SK-N-SH treated with all-trans-retinoic acid at 6 μM for 48 hours (cell line): ENCODE results near the gene ZNF625.
A peak's percentile ranks its signal among the peaks of the same experiment; 100 is the strongest.

ENCODE experiments used
- ATAC-seq: fragments of 200-7000 bp; cut with Tn5 transposase; 3 replicates; pipeline ENCODE4 v1.9.1; 2020; ENCODE audit warnings: mild to moderate bottlenecking, moderate library complexity
- ARNTL ChIP-seq: fragments of 450-650 bp; formaldehyde crosslinking; IDR thresholded peaks from 2 replicates; pipeline ENCODE4 v1.5.0; 2020; ENCODE audit warnings: low read depth, mild to moderate bottlenecking, moderate library complexity, borderline replicate concordance
- BACH2 ChIP-seq: fragments of 250-450 bp; sonication (Bioruptor Pico); IDR thresholded peaks from 2 replicates; pipeline ENCODE4 v1.9.0; 2021; ENCODE audit warnings: mild to moderate bottlenecking, borderline replicate concordance
- CSDC2 ChIP-seq: fragments of 250-450 bp; sonication (Bioruptor Pico); IDR thresholded peaks from 2 replicates; pipeline ENCODE4 v1.5.0; 2020; ENCODE audit warnings: mild to moderate bottlenecking, moderate library complexity
- ESRRG ChIP-seq: fragments of 250-450 bp; sonication (Bioruptor Pico); IDR thresholded peaks from 2 replicates; pipeline ENCODE4 v1.6.1; 2021; ENCODE audit warnings: mild to moderate bottlenecking
- GLIS3 ChIP-seq: fragments of 250-450 bp; sonication (Bioruptor Pico); IDR thresholded peaks from 2 replicates; pipeline ENCODE4 v1.5.0; 2020; ENCODE audit warnings: mild to moderate bottlenecking, moderate library complexity
- ISL1 ChIP-seq: fragments of 250-450 bp; sonication (Bioruptor Pico); IDR thresholded peaks from 2 replicates; pipeline ENCODE4 v2.1.2; 2022; ENCODE audit warnings: mild to moderate bottlenecking, moderate library complexity
- OSR1 ChIP-seq: fragments of 250-450 bp; sonication (Bioruptor Pico); IDR thresholded peaks from 2 replicates; pipeline ENCODE4 v1.8.0; 2022; ENCODE audit warnings: moderate library complexity, mild to moderate bottlenecking, inconsistent platforms
- PPARA ChIP-seq: fragments of 250-450 bp; sonication (Bioruptor Pico); IDR thresholded peaks from 2 replicates; pipeline ENCODE4 v1.5.0; 2020; ENCODE audit warnings: mild to moderate bottlenecking, borderline replicate concordance
- RARB ChIP-seq: fragments of 250-450 bp; sonication (Bioruptor Pico); IDR thresholded peaks from 2 replicates; pipeline ENCODE4 v1.8.0; 2021; ENCODE audit warnings: mild to moderate bottlenecking, moderate library complexity
- SNAI2 ChIP-seq: fragments of 250-450 bp; sonication (Bioruptor Pico); IDR thresholded peaks from 2 replicates; pipeline ENCODE4 v1.5.0; 2020; ENCODE audit warnings: mild to moderate bottlenecking, moderate library complexity
- TCF4 ChIP-seq: fragments of 250-450 bp; sonication (Bioruptor Pico); IDR thresholded peaks from 2 replicates; pipeline ENCODE4 v1.8.0; 2021; ENCODE audit warnings: mild to moderate bottlenecking, moderate library complexity, borderline replicate concordance
- TOX ChIP-seq: fragments of 250-450 bp; sonication (Bioruptor Pico); IDR thresholded peaks from 2 replicates; pipeline ENCODE4 v1.8.0; 2021; ENCODE audit warnings: mild to moderate bottlenecking, moderate library complexity, borderline replicate concordance
- ZC3H10 ChIP-seq: fragments of 250-450 bp; sonication (Bioruptor Pico); IDR thresholded peaks from 2 replicates; pipeline ENCODE4 v1.5.1; 2021; ENCODE audit warnings: mild to moderate bottlenecking, moderate library complexity
- ZFP3 ChIP-seq: fragments of 250-450 bp; sonication (Bioruptor Pico); IDR thresholded peaks from 2 replicates; pipeline ENCODE4 v1.5.0; 2020; ENCODE audit warnings: mild to moderate bottlenecking, moderate library complexity
- ZFP30 ChIP-seq: fragments of 450-650 bp; formaldehyde crosslinking; IDR thresholded peaks from 2 replicates; pipeline ENCODE4 v1.5.0; 2022; ENCODE audit warnings: mild to moderate bottlenecking, moderate library complexity
- ZNF565 ChIP-seq: fragments of 450-650 bp; formaldehyde crosslinking; conservative IDR thresholded peaks from 2 replicates; pipeline ENCODE4 v1.5.0; 2020; ENCODE audit warnings: low read depth, mild to moderate bottlenecking, moderate library complexity
- ZNF8 ChIP-seq: fragments of 450-650 bp; formaldehyde crosslinking; IDR thresholded peaks from 2 replicates; pipeline ENCODE4 v1.5.0; 2020; ENCODE audit warnings: mild to moderate bottlenecking, moderate library complexity
- TF ChIP-seq, protein P1 (sequence below): fragments of 250-450 bp; sonication (Bioruptor Pico); IDR thresholded peaks from 2 replicates; pipeline ENCODE4 v1.8.0; 2021; ENCODE audit warnings: low read depth, mild to moderate bottlenecking, moderate library complexity, borderline replicate concordance
- TF ChIP-seq, protein P2 (sequence below): fragments of 250-450 bp; sonication (Bioruptor Pico); IDR thresholded peaks from 2 replicates; pipeline ENCODE4 v1.8.0; 2020; ENCODE audit warnings: mild to moderate bottlenecking, moderate library complexity, borderline replicate concordance
- TF ChIP-seq, protein P3 (sequence below): fragments of 250-450 bp; sonication (Bioruptor Pico); IDR thresholded peaks from 2 replicates; pipeline ENCODE4 v1.5.1; 2021; ENCODE audit warnings: mild to moderate bottlenecking, moderate library complexity
- TF ChIP-seq, protein P4 (sequence below): fragments of 250-450 bp; sonication (Bioruptor Pico); IDR thresholded peaks from 2 replicates; pipeline ENCODE4 v1.5.0; 2020; ENCODE audit warnings: mild to moderate bottlenecking, moderate library complexity
- TF ChIP-seq, protein P5 (sequence below): fragments of 250-450 bp; sonication (Bioruptor Pico); IDR thresholded peaks from 2 replicates; pipeline ENCODE4 v1.5.1; 2020; ENCODE audit warnings: low read depth, mild to moderate bottlenecking, moderate library complexity

The ZNF625 gene

DNA sequence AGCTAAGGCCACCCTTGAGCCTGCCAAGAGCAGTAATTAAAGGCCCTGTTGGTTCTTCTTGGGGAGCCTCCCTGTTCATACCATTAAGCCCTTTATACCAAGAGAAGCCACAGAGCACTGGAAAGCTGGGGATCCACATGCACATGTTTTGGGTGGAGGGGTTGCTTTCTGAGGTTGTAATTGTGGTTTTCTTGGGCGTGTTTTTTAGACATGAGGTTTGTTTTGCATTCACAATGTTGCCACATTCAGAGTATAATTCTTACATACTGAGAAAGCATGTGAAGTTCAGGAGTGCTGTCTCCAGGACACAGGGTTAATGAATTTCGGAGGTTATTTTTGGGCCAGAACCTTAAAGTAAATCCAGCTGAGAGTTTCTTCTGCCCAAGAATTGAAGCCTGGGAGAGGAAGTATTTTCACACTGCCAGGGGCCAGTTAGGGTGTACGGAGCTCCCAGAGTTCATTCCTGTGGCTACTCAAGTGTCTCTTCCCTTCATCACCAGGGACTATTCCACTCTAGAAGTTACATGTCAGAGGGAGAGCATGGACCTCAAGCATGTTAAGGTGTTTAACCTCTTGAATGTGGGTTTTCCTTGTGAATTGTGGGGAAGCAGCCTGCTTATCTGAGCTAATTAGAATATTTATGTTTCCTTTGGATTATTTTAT, 43.4 kb upstream of the ZNF625 start:
- no peak for ATAC-seq
- no peak for TF ChIP-seq ESRRG (CRISPR knock-in tag)
- no peak for TF ChIP-seq TCF4

DNA sequence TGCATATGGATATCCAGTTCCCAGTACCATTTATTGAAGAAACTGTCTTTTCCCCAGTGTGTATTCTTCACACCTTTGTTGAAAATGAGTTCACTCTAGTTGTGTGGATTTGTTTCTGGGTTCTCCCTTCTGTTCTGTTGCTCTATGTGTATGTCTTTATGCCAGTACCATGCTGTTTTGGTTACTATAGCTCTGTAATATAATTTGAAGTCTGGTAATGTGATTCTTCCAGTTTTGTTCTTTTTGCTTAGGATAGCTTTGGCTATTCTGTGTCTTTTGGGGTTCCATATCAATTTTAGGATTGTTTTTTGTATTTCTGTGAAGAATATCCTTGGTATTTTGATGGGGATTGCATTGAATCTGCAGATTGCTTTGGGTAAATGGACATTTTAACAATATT, 41.6 kb upstream of the ZNF625 start:
- no peak for ATAC-seq
- TF ChIP-seq ZC3H10 (CRISPR knock-in tag) (no peak), GLIS3 (CRISPR knock-in tag) (no peak), ESRRG (CRISPR knock-in tag) (no peak), TCF4 (no peak), BACH2 (CRISPR knock-in tag) (no peak), ARNTL (no peak), ZFP3 (no peak)
- TF ChIP-seq, protein P1, sequence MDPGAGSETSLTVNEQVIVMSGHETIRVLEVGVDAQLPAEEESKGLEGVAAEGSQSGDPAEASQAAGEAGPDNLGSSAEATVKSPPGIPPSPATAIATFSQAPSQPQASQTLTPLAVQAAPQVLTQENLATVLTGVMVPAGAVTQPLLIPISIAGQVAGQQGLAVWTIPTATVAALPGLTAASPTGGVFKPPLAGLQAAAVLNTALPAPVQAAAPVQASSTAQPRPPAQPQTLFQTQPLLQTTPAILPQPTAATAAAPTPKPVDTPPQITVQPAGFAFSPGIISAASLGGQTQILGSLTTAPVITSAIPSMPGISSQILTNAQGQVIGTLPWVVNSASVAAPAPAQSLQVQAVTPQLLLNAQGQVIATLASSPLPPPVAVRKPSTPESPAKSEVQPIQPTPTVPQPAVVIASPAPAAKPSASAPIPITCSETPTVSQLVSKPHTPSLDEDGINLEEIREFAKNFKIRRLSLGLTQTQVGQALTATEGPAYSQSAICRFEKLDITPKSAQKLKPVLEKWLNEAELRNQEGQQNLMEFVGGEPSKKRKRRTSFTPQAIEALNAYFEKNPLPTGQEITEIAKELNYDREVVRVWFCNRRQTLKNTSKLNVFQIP (CRISPR knock-in tag): no peak

DNA sequence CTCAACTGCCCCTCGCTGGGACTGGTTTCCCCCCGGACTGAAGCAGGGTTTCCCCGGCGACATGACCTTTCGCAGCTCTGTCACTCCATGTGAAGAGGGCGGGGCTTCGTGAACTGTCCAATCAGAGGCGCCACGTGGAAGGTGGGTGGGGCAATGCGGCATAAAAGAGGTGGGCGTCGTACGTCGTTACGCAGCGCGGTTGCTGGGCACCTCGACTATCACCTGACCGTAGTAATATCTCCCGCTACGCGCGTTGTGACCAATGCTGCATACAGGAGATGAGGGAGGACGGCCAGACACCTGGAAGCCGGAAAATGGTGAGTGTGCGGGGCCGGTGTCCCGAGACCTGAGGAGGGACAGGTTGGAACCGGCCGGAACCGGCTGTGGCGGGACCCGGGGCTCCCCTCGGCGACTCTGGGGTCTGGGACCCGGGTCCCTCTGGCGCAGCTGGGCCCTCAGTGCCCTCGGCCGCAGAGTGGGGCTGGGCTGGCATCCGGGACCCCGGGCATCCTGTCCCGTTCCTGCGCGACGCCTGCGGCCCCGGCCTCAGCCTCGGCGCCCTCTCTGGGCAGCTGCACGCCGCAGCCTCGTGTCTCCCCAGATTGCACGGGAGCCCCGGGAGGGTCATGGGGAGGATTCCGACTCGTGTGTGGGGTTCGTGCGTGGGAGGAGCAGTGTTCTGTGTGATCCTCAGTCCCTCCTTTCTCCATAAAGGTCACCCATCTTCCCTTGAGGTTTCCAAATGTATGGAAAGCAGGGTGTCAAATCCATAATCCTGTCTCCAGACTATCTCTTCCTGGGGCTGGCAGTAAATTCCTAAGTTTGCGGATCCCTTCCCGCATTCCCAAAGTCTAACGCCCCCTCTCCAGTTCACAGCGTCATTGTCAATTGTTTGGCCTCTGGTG, 38.5 kb upstream of the ZNF625 start:
- peak; percentile 52; the same call in 2 of the 3 replicates for ATAC-seq
- TF ChIP-seq TCF4: no peak
- no peak for TF ChIP-seq ARNTL
- no peak for TF ChIP-seq ZNF565 (CRISPR knock-in tag)
- TF ChIP-seq ZFP30: no peak
- no peak for TF ChIP-seq PPARA
- TF ChIP-seq ZFP3: no peak

DNA sequence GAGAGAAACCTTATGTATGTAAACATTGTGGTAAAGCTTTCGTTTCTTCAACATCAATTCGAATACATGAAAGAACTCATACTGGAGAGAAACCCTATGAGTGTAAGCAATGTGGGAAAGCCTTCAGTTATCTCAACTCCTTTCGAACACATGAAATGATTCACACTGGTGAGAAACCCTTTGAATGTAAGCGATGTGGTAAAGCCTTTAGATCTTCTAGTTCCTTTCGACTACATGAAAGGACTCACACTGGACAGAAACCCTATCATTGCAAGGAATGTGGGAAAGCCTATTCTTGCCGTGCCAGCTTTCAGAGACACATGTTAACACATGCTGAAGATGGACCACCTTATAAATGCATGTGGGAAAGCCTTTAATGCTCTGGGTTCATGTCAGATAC, 31.1 kb upstream of the ZNF625 start:
- ATAC-seq: no peak
- TF ChIP-seq SNAI2 (CRISPR knock-in tag): no peak
- no peak for TF ChIP-seq CSDC2 (CRISPR knock-in tag)
- no peak for TF ChIP-seq ZFP3
- no peak for TF ChIP-seq ZNF8 (CRISPR knock-in tag)
- TF ChIP-seq RARB (CRISPR knock-in tag): no peak

DNA sequence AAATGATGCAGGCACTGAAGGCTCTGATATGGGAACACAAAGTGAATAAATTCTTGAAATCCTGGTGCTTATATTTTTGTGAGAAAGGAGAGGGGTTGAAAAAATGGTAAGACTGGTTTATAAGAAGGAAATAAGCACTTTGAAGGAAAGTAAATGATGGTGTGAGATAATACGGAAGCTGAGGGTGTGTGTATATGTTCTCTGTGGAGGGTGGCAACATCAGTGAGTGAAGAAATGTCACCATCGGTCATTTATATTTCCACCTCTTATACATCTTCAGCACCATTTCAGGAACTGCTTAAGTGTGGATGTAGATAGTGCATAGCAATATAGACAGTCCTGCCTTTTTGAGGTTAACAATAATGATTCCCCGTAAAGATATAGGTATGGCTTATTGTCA, 23.8 kb upstream of the ZNF625 start:
- no peak for TF ChIP-seq ZFP3
- no peak for TF ChIP-seq PPARA
- no peak for TF ChIP-seq TOX (CRISPR knock-in tag)
- TF ChIP-seq ISL1 (CRISPR knock-in tag): no peak
- TF ChIP-seq, protein P2, sequence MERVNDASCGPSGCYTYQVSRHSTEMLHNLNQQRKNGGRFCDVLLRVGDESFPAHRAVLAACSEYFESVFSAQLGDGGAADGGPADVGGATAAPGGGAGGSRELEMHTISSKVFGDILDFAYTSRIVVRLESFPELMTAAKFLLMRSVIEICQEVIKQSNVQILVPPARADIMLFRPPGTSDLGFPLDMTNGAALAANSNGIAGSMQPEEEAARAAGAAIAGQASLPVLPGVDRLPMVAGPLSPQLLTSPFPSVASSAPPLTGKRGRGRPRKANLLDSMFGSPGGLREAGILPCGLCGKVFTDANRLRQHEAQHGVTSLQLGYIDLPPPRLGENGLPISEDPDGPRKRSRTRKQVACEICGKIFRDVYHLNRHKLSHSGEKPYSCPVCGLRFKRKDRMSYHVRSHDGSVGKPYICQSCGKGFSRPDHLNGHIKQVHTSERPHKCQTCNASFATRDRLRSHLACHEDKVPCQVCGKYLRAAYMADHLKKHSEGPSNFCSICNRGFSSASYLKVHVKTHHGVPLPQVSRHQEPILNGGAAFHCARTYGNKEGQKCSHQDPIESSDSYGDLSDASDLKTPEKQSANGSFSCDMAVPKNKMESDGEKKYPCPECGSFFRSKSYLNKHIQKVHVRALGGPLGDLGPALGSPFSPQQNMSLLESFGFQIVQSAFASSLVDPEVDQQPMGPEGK (CRISPR knock-in tag): no peak
- no peak for TF ChIP-seq OSR1 (CRISPR knock-in tag)
- no peak for TF ChIP-seq BACH2 (CRISPR knock-in tag)
- TF ChIP-seq, protein P1 (CRISPR knock-in tag): no peak
- TF ChIP-seq, protein P3, sequence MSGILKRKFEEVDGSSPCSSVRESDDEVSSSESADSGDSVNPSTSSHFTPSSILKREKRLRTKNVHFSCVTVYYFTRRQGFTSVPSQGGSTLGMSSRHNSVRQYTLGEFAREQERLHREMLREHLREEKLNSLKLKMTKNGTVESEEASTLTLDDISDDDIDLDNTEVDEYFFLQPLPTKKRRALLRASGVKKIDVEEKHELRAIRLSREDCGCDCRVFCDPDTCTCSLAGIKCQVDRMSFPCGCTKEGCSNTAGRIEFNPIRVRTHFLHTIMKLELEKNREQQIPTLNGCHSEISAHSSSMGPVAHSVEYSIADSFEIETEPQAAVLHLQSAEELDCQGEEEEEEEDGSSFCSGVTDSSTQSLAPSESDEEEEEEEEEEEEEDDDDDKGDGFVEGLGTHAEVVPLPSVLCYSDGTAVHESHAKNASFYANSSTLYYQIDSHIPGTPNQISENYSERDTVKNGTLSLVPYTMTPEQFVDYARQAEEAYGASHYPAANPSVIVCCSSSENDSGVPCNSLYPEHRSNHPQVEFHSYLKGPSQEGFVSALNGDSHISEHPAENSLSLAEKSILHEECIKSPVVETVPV: no peak
- TF ChIP-seq, protein P4, sequence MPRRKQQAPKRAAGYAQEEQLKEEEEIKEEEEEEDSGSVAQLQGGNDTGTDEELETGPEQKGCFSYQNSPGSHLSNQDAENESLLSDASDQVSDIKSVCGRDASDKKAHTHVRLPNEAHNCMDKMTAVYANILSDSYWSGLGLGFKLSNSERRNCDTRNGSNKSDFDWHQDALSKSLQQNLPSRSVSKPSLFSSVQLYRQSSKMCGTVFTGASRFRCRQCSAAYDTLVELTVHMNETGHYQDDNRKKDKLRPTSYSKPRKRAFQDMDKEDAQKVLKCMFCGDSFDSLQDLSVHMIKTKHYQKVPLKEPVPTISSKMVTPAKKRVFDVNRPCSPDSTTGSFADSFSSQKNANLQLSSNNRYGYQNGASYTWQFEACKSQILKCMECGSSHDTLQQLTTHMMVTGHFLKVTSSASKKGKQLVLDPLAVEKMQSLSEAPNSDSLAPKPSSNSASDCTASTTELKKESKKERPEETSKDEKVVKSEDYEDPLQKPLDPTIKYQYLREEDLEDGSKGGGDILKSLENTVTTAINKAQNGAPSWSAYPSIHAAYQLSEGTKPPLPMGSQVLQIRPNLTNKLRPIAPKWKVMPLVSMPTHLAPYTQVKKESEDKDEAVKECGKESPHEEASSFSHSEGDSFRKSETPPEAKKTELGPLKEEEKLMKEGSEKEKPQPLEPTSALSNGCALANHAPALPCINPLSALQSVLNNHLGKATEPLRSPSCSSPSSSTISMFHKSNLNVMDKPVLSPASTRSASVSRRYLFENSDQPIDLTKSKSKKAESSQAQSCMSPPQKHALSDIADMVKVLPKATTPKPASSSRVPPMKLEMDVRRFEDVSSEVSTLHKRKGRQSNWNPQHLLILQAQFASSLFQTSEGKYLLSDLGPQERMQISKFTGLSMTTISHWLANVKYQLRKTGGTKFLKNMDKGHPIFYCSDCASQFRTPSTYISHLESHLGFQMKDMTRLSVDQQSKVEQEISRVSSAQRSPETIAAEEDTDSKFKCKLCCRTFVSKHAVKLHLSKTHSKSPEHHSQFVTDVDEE (CRISPR knock-in tag): no peak
- no peak for TF ChIP-seq ESRRG (CRISPR knock-in tag)
- no peak for TF ChIP-seq CSDC2 (CRISPR knock-in tag)
- TF ChIP-seq, protein P5, sequence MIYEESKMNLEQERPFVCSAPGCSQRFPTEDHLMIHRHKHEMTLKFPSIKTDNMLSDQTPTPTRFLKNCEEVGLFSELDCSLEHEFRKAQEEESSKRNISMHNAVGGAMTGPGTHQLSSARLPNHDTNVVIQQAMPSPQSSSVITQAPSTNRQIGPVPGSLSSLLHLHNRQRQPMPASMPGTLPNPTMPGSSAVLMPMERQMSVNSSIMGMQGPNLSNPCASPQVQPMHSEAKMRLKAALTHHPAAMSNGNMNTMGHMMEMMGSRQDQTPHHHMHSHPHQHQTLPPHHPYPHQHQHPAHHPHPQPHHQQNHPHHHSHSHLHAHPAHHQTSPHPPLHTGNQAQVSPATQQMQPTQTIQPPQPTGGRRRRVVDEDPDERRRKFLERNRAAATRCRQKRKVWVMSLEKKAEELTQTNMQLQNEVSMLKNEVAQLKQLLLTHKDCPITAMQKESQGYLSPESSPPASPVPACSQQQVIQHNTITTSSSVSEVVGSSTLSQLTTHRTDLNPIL (CRISPR knock-in tag): no peak
- TF ChIP-seq ZC3H10 (CRISPR knock-in tag): no peak
- no peak for TF ChIP-seq ZFP30
- no peak for TF ChIP-seq TCF4
- no peak for TF ChIP-seq GLIS3 (CRISPR knock-in tag)
- no peak for TF ChIP-seq ZNF565 (CRISPR knock-in tag)
- no peak for ATAC-seq
